ENCODE measurements around the gene PRPF6.
A peak's percentile ranks its signal among the peaks of the same experiment; 100 is the strongest.
"Not testable (repeated sequence)": the region's sequence is repeated elsewhere in the genome, so short reads cannot be mapped to it uniquely, and the experiment has no call there.

PRPF6 gene

DNA sequence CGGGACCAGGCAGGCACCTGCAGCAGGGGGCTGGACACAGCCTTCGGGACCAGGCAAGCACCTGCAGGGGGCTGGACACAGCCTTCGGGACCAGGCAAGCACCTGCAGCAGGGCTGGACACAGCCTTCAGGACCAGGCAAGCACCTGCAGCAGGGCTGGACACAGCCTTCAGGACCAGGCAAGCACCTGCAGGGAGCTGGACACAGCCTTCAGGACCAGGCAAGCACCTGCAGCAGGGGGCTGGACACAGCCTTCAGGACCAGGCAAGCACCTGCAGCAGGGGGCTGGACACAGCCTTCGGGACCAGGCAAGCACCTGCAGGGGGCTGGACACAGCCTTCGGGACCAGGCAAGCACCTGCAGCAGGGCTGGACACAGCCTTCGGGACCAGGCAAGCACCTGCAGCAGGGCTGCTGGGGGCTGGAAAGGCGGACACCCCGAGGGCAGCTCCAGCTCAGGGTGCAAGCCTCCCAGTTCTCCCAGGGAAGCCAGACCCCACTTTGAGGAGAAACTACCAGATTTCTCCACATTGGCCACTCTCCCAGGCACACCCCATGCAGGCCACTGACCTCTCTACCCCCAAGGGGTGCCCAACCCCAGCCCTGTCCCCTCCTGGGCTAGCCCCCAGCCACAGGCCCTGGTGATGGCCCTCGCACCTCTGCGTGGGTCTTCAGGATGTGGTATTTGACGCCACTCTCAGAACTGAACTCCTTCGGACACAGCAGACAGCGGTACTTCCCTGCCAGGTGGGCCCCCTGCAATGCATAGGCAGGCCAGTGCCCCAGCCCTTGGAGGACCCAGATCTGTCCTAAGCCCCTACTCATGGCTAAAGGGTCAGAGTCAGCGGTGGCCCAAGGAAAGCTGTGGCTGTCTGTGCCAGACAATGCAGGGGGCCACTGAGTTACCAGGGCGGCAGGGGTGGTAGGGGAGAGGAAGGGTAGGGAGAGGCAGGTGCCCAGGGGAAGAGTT, 20.0 kb upstream of the PRPF6 start:
- not testable (repeated sequence) for DNase-seq

DNA sequence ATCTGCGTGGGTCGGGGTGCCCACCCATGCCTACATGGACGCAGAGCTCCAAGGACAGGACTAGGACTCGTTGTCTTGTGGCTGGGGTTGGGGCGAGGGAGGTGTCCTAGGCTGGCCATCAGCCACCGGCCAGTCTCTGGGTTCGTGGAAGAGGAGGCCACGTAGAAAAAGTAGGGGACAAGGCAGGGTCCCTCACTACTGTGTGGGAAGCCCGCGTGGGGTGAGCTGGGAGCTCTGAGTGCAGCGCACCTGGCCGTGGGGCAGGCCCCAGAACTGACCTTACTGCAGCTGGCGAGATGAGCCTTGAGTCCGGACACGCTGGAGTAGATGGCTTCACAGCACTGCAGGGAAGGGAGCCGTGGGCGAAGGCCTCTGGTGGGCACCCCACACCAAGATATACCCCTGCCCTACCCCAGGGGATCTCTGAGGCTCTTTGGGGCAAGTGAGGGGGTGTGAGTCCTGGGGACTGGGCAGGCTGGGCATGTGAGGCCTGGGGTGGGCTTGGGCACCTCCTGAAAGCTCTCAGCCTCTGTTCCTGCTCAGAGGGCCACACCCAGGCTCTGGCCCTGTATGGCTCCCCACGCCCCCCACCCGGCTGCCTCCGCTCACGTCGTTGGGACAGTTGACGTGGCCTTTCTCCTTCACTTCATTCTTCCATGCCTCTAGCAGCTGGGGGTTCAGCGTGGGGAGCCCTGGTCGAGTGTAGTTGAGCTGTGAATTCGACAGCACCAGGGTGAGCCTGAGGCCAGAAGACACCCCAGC, 19.1 kb upstream of the PRPF6 start:
- DNase-seq, result no peak

DNA sequence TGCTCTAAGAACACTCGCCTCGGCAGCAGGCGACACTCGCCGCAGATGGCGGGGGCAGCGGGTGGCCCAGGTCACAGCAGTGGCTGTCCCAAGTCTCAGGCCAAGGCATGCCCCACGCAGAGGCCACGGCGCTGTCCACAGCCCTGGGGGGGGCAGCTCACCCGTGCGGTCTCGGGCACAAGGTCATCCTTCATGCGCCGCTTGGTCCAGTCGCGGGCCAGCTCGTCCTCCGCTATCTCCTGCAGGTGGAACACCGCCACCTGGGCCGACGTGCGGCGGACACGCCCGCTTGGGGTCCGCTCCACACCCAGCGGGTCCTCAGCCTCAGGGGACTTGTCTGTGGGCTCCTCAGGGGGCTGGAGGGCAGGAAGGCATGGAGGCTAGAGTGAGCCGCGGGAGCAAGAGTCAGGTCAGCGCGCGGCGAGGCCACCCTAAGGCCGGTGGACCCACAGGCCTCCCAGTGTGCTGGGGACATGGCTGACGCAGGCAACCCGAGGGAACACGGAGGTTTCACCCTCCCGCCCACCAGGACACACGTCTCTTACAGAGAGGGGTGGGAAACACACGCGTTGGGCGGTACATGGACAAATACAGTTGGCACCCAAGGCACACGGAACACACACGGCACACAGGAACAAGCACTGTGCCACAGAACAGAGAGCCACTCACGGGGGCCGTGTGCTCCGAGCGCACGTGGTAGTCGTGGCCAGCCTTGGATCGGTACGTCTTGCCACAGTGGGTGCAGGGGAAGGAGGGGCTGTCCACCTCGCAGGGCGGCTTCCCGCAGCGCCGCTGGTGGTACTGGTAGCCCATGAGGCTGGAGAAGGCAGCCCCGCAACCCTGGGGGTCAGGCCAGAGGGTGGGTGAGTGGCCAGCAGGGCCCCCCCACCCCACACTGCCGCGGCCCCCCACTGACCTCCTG, 18.2 kb upstream of the PRPF6 start:
- DNase-seq, result no peak

DNA sequence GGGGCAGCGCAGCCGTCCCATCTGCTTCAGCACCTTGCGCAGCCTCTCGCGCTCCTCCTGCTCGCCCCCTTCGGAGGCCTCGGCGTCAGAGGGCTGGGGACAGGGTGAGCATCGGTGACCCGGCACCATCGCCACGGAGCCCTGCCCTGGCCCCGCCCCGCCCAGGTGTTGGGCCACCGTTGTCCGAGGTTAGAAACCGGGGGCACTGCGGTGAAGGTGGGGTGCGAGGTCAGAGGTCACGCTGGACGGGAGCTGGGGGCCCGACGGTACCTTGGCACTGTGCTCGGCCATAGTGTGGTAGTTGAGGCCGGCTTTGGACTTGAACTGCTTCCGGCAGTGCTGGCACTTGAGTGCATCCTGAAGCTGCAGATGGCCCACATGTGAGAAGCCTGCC, 17.6 kb upstream of the PRPF6 start:
- no peak for DNase-seq

DNA sequence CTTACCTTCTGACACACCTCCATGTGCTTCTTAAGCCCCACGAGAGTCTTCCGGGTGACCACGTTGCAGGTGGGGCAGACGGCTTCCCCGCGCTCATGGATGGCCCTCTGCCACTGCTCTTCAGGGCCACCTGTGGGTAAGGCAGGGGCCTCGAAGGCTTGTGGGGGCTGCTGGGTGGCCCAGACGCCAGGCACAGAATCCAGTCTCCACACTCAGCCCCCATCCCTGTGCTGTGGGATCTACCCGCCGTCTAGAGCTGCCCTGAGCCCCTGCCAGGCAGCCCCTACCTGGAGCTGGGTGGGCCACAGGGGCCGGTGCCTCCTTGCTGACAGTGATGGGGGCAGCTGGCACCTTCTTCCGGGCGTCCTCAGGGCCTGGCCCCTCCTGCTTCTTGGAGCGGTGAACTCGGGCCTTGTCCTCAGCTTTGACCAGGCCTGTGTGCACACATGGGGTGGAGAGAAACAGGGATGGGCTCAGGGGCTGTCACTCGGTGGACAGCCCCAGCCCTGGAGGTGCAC, 17.1 kb upstream of the PRPF6 start:
- no peak for DNase-seq

DNA sequence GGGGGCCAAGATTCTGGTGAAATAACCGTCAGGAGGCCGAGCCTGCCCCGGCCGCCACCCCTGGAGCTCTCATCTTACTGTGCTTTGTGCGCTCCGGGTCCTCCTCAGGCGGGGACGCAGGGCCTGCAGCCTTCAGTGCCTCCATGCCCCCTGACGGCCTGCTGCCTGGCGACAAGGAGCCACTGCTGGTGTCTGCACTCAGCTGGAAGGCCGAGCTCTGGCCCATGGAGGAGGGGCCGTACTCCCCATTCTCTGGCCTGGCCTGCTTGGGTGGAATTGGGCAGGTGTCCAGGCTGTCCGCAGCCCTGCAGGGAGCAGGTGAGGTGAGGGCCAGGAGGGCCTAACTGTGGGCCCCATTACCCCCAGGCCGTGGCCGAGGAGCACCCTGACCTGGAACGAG, 16.5 kb upstream of the PRPF6 start:
- DNase-seq, result no peak

DNA sequence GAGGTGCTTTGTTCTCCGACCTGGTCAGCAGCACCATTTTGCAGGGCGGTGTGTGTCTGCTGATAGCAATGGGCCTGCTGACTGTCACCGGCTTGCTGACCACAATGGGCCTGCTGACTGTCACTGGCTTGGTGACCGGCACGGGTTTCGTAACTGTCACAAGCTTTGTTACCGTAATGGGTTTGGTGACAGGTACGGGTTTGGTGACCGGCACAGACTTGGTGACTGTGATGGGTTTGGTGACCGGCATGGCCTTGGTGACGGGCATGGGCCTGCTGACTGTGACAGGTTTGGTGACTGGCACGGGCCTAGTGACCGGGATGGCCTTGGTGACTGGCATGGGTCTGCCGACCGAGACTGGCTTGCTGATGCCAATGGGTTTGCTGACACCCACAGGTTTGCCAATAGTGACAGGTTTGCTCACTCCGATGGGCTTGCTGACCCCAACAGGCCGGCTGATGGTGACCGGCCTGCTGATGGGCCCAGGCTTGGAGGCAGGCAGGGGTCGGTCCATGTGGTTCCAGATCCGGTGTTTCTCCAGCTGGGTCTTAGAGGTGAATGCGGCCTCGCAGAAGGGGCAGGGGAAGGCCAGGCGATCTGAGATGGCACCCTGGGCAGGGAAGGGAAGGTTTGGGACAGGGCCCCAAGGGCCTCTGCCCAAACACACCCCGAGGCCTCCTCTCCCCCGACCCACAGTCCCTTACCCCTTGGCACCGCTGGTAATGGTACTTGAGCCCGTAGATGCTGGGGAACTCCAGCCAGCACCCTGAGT, 14.6 kb upstream of the PRPF6 start:
- DNase-seq, result no peak

DNA sequence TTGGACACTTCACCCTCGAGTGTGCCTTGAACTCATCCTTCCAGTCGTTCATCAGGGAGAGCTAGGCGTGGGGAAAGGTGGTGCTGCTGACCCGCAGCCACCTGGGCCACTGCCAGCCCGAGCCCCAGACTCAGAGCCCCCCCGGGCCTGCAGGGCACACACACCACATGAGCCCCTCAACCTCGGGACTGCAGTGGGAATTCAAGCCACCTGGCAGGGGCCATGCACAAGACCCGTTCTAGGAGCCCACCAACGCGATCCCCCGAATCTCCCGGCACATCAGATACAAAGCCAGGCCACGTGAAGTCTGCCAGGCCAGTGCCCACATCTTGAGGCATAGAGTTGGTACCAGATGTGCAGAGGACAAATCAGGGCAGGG, 14.0 kb upstream of the PRPF6 start:
- DNase-seq, result no peak

DNA sequence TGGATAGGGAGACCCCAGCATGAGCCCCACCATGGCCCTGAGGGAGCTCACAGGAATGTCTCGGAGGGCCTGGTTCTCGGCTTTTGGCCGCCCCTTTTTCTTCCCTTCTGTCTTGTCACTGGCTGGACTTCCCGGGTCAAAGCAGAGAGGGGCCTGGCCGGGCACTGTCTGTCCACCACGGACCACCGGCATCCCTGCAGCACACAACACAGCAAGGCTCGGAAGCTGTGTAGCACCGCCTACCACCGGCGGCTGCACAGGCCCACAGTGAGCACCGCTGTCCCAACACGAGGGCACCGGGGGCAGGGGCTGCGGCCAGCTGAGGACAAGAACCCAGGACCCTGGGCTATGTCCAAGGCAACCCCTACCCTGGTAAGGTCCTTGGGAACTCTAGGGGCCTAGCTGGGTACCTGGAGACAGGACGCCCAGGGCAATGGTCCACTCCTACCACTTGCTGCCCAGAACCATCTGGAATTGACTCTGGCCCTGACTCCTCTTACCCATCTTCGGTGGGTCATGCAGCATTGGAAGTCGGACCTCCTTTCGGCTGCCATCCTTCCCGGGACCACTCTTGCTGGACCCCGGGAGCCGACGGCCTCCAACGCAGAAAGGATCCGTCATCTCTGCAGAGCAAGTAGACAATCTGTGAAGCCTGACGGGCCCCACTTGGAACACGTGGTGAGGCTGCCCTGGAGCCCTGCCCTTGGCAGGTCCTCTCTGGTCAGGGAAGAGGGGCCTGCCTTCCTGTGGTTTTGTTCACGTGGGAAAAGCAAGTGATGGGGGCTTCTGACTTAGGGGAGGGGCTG, 13.4 kb upstream of the PRPF6 start:
- no peak for DNase-seq

DNA sequence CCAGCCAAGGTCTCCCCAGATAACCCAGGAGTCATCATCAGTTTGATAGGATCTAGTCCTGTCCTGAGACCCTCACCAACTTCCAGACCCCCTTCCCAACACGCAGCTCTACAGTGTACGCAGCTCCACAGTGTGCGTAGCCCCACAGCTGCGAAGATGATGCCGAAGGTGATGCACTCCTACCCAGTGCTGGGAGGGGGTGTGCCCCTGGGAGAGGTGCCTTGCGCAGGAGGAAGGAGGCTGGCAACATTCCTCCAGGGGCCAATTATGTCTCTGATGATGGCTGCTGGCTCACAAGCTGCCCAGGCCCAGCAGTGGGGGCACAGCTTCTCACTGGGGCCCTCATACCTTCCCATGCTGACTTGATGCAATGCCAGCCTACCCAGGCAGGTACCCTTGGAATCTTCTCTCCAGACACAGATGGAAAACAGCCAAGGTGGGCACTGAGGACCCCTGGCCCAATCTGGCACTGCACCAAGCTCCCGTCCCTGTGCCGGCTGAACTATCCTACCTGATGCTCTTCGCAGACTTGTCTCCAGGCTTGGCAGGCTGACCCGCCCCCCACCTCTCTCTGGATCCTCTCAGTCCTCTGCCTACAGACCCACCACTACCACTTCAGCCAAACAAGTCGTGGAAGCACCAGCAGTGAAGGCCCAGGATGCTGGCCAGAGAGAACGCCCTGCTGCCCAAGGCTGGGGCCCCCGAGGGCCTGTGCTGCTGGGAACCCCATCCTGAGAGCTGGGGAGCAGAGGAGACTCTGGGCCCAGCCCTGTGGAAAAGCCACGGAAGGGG, 12.6 kb upstream of the PRPF6 start:
- no peak for DNase-seq

DNA sequence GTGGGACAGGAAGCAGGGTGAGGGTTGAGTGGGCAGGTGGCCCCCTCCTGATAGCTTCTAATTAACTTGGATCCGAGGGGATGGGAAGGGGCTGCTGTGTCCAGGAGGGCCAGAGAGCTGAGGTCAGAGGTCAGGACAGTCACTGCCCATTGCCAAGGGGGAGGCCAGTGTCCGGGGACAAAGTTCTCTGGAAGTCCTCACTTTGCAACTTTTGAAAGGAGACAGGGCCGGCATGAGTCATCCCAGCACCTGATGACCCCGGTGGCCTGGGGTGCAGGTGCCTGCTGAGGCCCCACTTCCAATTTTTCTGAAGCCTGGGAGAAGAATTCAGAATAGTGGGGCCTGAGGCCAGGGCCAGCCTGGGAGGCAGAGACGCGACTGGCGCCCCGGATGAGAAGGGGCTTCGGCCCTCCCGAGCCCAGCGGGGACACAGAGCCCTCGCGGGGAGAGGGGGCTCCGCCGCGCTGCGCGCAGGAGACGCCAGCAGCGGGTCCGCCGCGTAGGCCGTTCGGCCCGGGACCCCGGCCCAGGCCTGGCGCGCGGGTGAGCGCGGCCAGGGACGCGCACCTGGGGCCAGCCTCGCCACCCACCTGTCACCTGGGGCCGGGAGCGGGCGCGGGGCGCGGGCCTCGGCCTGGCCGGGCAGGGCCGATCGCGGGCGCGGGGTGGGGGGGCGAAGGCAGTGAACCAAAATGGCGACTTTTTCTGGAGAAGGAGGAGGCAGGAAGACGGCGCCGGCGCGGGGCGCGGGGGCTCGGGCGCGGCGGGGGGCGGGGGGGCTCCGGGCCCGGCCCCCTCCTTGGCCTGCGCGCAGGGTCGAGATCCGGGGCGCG, 11.8 kb upstream of the PRPF6 start:
- peak; percentile 22 for DNase-seq

DNA sequence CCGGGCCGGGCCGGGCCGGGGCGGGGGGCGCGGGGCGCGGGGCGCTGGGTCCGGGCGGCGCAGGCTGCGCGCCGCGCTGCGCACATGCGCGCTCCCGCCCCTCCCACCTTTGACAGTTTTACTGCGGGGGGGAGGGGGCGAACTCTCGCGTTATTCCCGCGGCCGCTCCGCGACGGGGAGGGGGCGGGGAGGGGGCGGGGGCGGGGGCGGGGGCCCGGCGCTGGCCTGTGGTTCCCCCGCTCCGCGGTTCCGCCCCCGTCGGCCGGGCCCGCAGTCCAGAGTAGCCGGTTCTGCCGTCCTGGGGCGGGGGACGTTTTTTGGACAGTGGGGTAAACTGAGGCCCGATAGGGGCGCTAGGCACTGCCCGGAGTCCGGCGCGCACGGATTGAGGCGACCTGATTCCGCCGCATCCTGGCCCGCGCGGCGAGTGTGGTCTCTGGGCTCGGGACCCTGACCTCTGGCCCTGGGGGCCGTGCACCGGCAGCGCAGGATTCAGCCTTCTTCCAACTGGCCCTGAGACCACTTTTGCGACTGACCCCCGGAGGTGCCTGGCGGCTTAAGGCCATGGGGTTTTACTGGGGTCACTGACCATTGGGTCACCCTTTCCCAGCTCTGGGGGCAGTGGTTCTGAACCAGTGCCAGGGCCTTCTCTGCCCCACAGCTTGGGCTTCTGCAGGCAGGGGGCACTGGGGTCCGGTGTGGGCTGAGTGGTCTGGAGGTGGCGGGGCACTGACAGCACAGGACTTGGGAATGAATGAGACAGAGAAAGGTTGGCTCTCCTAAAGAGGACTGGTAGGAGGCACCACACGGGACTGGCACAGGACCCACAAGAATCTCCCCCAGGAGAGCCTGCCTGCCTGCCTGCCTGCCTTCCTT, 10.9 kb upstream of the PRPF6 start, which contains the start of gene ZNF512B:
TSS of gene ZNF512B (minus strand) at position 93 of the 876 bp plus-strand sequence. CDS start 1,980 bp downstream, outside the sequence.
- peak; percentile 48 for DNase-seq

DNA sequence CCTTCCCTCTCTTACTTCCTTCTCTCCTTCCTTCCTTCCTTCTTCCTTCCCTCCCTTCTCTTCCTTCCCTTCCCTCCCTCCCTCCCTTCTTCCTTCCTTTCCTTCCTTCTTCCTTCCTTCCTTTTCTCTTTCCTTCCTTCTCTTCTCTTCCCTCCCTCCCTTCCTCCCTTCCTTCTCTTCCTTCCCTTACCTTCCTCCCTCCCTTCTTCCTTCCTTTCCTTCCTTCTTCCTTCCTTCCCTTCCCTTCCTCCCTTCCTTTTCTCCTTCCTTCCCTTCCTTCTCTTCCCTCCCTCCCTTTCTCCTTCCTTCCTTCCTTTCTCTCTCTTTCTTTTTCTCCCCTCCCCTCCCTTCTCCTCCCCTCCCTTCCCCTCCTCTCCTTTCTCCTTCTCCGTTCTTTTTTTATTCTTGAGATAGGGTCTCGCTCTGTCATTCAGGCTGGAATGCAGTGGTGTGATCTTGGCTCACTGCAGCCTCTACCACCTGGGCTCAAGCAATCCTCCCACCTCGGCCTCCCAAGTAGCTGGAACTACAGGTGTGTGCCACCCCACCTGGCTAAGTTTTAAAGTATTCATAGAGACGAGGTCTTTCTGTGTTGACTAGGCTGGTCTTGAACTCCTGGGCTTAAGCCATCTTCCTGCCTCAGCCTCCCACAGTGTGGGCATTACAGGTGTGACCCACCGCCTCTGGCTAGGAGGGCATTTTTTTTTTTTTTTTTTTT, 10.1 kb upstream of the PRPF6 start:
- DNase-seq, result no peak

DNA sequence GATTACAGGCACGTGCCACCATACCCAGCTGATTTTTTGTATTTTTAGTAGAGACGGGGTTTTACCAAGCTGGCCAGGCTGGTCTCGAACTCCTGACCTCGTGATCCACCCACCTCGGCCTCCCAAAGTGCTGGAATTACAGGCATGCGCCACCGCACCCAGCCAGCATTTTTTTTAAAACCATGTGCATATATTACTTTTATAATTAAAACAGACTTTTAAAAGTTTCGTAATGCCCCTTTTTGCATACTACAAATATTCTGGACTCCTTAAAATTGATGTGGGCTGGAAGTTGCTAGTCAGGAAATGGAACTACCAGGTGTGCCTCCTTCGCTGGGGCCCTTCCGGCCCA, 9.0 kb upstream of the PRPF6 start:
- DNase-seq, result not testable (repeated sequence)

DNA sequence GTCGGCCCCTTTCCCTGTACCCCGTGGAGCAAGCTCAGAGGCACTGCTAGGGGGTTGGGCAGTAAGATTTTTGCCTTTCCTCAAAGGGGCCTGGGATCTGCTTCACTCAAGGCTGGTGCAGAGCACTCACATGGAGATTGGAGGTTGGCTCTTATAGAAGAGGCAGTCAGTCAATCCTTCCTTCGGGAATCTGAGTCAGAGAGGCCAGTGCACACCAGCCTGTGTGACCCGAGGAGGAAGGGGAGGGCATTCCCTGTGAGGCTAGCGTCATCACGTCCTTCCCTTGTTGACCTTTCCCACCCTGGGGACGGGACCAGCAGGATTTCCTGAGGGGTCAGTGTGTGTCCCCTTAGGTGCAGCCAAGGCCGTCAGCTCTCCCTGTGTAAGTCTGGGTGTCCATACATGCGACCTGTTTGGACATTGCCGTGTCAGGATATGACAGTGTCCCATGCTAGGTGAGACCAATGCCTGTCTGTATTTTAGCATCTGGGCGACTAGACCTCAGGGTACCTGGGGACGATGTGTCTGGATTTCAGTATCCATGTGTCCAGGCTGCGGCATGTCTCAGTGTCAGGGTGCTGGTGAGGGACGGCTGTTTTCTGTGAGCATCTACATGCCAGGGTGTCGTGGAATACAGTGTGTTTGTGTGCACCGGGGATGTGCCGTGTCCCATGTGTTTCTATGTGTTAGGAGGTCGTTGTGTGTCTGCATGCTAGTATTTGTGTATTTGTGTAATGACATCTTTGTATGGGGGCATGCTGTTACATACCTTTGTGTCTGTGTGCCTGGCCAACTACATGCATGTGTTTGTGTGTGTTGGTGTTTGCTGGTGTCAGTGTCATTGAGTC, 8.4 kb upstream of the PRPF6 start:
- no peak for DNase-seq

DNA sequence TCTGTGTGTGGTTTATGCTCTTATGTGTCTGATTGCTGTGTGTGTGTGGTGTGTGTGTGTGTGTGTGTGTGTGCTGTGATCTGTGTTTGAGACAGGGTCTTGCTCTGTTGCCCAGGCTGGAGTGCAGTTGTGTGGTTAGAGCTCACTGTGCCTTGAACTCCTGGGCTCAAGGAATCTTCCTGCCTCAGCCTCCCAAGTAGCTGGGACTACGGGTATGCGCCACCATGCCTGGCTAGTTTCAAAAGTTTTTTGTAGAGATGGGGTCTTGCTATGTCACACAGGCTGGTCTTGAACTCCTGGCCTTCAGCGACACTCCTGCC, 7.8 kb upstream of the PRPF6 start:
- DNase-seq, result no peak
